ENCODE results near the gene SIDT2. TPM values are rescaled to one million over a fixed set of nuclear protein-coding genes. Genes with fewer than 3 reads are reported as not detected.
"Not testable (repeated sequence)": the region's sequence is repeated elsewhere in the genome, so short reads cannot be mapped to it uniquely, and the experiment has no call there.

The SIDT2 gene
- total RNA-seq, 2 experiments from 2014 or later = 18.3 to 37.7 TPM

- TF ChIP-seq CTCF (conservative IDR thresholded peaks at IDR 0.05; ENCODE audit: low read length) (no peak), EZH2phosphoT487 (IDR thresholded peaks at IDR 0.05; ENCODE audit: borderline replicate concordance, low read depth, low read length) (no peak)
- intact Hi-C loops (cut with micrococcal nuclease; ENCODE audit: unreplicated experiment) = no loop called here
- CTCF ChIA-PET (ENCODE audit: unreplicated experiment) = no interaction called here
Observed at GRCh38 chr11:117134431-117134830, 44.1 kb upstream of the SIDT2 start.

GRCh38 chr11:117134979-117135378 lies 43.6 kb upstream of the SIDT2 start:
- H3K9me3 ChIP-seq (ENCODE audit: low read length); POLR2A ChIA-PET; H3K4me2 ChIP-seq (ENCODE audit: low read length); H2AFZ ChIP-seq (ENCODE audit: low read length); intact Hi-C loops (cut with micrococcal nuclease; ENCODE audit: unreplicated experiment); H4K20me1 ChIP-seq (ENCODE audit: insufficient read depth, low read length); H3K4me3 ChIP-seq (ENCODE audit: low read depth, low read length, poor library complexity, severe bottlenecking); DNase-seq (ENCODE audit: low spot score); CTCF ChIA-PET (ENCODE audit: unreplicated experiment); H3K36me3 ChIP-seq (ENCODE audit: insufficient read depth, low read length); H3K9me2 ChIP-seq (ENCODE audit: insufficient read depth, low read length); H3K4me1 ChIP-seq (ENCODE audit: insufficient read depth, low read length, poor library complexity, severe bottlenecking); H3K79me2 ChIP-seq (ENCODE audit: insufficient read depth, low read depth, low read length); BruUV-seq (replicated peaks); H3K27ac ChIP-seq (ENCODE audit: low read depth, low read length, poor library complexity, severe bottlenecking): not testable (repeated sequence)

More at GRCh38 chr11:117134431-117134830, 44.1 kb upstream of the SIDT2 start:
- Histone ChIP-seq H3K4me3 (ENCODE audit: low read depth, low read length, poor library complexity, severe bottlenecking) (no peak overlapping the region), H3K9me2 (ENCODE audit: insufficient read depth, low read length) (no peaks in the 10 kb centered on the region), H4K20me1 (ENCODE audit: insufficient read depth, low read length) (no peaks in the 10 kb centered on the region), H3K79me2 (ENCODE audit: insufficient read depth, low read depth, low read length) (no peaks in the 10 kb centered on the region), H3K36me3 (ENCODE audit: insufficient read depth, low read length) (no peaks in the 10 kb centered on the region), H3K27ac (ENCODE audit: low read depth, low read length, poor library complexity, severe bottlenecking) (no peak overlapping the region), H3K4me2 (ENCODE audit: low read length) (no peak overlapping the region), H3K9me3 (ENCODE audit: low read length) (no peaks in the 10 kb centered on the region), H3K4me1 (ENCODE audit: insufficient read depth, low read length, poor library complexity, severe bottlenecking) (peaks cover 5% of the 10 kb centered on the region), H2AFZ (ENCODE audit: low read length) (no peak overlapping the region)
- POLR2A ChIA-PET = interaction anchor here (0.7 kb wide), 2 partner anchors 9 to 217 kb away, joined by 3 to 4 read pairs; no protein-coding TSS in a partner anchor
- no peak for DNase-seq (ENCODE audit: low spot score)
- BruUV-seq (replicated peaks) = no TSS peak

- H4K20me1 ChIP-seq (ENCODE audit: insufficient read depth, low read length); H3K9me2 ChIP-seq (ENCODE audit: insufficient read depth, low read length); H3K36me3 ChIP-seq (ENCODE audit: insufficient read depth, low read length); BruUV-seq (replicated peaks); H2AFZ ChIP-seq (ENCODE audit: low read length); intact Hi-C loops (cut with micrococcal nuclease; ENCODE audit: unreplicated experiment); H3K9me3 ChIP-seq (ENCODE audit: low read length); H3K79me2 ChIP-seq (ENCODE audit: insufficient read depth, low read depth, low read length); POLR2A ChIA-PET; H3K4me3 ChIP-seq (ENCODE audit: low read depth, low read length, poor library complexity, severe bottlenecking); DNase-seq (ENCODE audit: low spot score); H3K27ac ChIP-seq (ENCODE audit: low read depth, low read length, poor library complexity, severe bottlenecking); H3K4me1 ChIP-seq (ENCODE audit: insufficient read depth, low read length, poor library complexity, severe bottlenecking); CTCF ChIA-PET (ENCODE audit: unreplicated experiment); H3K4me2 ChIP-seq (ENCODE audit: low read length): not testable (repeated sequence)
Observed at GRCh38 chr11:117137223-117138086, 41.1 kb upstream of the SIDT2 start.

Measured in OCI-LY7 (cell line).